ENCODE measurements around the gene CLDN34.

DNA sequence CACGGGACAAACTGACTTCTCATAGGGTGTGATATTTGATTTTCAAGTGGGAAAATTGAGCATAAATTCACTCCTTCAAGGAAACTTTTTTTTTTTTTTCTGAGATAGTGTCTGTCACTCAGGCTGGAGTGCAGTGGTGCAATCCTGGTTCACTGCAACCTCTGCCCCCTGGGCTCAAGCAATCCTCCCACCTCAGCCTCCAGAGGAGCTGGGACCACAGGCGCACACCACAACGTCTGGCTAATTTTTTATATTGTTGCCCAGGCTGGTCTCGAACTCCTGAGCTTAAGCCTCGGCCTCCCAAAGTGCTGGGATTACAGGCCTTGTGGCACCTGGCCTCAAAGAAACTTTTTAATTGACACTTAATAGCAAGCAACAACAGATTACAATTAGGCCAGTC is 13.8 kb downstream of the CLDN34 start:
- TF ChIP-seq, protein P1, sequence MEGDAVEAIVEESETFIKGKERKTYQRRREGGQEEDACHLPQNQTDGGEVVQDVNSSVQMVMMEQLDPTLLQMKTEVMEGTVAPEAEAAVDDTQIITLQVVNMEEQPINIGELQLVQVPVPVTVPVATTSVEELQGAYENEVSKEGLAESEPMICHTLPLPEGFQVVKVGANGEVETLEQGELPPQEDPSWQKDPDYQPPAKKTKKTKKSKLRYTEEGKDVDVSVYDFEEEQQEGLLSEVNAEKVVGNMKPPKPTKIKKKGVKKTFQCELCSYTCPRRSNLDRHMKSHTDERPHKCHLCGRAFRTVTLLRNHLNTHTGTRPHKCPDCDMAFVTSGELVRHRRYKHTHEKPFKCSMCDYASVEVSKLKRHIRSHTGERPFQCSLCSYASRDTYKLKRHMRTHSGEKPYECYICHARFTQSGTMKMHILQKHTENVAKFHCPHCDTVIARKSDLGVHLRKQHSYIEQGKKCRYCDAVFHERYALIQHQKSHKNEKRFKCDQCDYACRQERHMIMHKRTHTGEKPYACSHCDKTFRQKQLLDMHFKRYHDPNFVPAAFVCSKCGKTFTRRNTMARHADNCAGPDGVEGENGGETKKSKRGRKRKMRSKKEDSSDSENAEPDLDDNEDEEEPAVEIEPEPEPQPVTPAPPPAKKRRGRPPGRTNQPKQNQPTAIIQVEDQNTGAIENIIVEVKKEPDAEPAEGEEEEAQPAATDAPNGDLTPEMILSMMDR (IDR thresholded peaks at IDR 0.05; ENCODE audit: insufficient read depth, low read length, poor library complexity, severe bottlenecking) = no peak
- no peak for TF ChIP-seq EZH2phosphoT487 (conservative IDR thresholded peaks at IDR 0.05; ENCODE audit: low read length)
